Stimulated activated CD4-positive, alpha-beta T cell treated with anti-CD3 and anti-CD28 coated beads, Interleukin-15, amount 100 ng/mL, for 1 hour (primary cell): ENCODE measurements around the gene CEP120.

ENCODE experiments used
- DNase-seq, 2 donors: peaks; one replicate each; pipeline ENCODE4 v3.0.0-alpha.2; 2020; ENCODE audit warnings: low read depth in 1 of 2, low spot score in 1 of 2

CEP120 gene

DNA sequence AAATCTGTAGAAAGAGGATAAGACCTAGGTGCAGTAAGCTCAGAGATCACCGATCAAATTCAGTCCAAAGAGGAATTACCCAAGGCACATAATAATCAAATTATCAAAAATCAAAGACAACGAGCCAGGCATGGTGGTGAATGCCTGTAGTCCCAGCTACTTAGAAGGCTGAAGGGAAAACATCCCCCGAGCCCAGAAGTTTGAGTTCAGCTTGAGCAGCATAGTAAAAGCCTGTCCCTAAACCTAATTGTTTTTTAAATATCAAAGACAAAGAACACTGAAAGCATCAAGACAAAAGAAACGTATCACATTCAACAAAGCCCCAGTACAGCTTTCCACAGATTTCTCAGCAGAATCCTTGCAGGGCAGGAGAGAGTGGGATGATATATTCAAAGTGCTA is 122.9 kb downstream of the CEP120 start:
- DNase-seq = no peak

- DNase-seq = no peak
These were observed 124.1 kb downstream of the CEP120 start for GRCh38 chr5:123299136-123299535.

- no peak for DNase-seq
These were observed 124.7 kb downstream of the CEP120 start for GRCh38 chr5:123298335-123299030.

- DNase-seq = no peak
These were observed 125.3 kb downstream of the CEP120 start for GRCh38 chr5:123297866-123298265.

GRCh38 chr5:123297198-123297831 is 125.9 kb downstream of the CEP120 start:
- DNase-seq = no peak
